PFSK-1 (cell line): ENCODE data around the gene TASP1.

Experiments
- POLR2AphosphoS5 ChIP-seq: IDR thresholded peaks from 2 replicates; pipeline ENCODE4 v1.6.1; 2012; ENCODE audit warnings: low read depth, mild to moderate bottlenecking, control low read depth, low read length, moderate library complexity
- SIN3A ChIP-seq: IDR thresholded peaks from 2 replicates; pipeline ENCODE4 v1.6.1; 2012; ENCODE audit warnings: mild to moderate bottlenecking, low read length, moderate library complexity, borderline replicate concordance; ENCODE audit not compliant: insufficient read depth
- TAF1 ChIP-seq: IDR thresholded peaks from 2 replicates; pipeline ENCODE4 v1.6.1; 2012; ENCODE audit warnings: low read length, control low read depth, borderline replicate concordance; ENCODE audit not compliant: insufficient read depth
- TF ChIP-seq, protein P1 (sequence below), 2 experiments: IDR thresholded peaks; 2 replicates each; pipeline versions ENCODE4 v1.6.1 to v1.8.0; 2011 to 2012; ENCODE audit warnings: low read depth in 2 of 2, low read length in 2 of 2, control low read depth in 1 of 2, inconsistent platforms in 1 of 2, mild to moderate bottlenecking in 1 of 2, moderate library complexity in 1 of 2; ENCODE audit not compliant: insufficient read depth in 1 of 2

DNA sequence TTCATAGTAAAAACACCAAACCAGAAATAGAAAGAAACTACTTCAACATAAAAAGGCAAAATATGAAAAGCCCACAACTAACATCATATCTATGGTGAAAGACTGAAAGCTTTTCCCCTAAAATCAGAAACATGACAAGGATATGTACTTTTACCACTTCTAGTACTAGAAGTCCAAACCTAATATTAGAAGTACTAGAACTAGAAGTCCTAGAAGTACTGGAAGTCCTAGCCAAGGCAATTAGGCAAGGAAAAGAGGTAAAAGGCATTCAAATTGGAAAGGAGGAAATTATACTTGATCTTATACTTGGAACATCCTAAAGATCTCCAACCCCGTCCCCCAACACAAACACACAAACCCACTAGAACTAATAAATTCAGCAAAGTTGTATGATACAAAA is 74.9 kb downstream of the TASP1 start:
- TF ChIP-seq TAF1 (no peak), SIN3A (no peak), POLR2AphosphoS5 (no peak)
- TF ChIP-seq, protein P1, sequence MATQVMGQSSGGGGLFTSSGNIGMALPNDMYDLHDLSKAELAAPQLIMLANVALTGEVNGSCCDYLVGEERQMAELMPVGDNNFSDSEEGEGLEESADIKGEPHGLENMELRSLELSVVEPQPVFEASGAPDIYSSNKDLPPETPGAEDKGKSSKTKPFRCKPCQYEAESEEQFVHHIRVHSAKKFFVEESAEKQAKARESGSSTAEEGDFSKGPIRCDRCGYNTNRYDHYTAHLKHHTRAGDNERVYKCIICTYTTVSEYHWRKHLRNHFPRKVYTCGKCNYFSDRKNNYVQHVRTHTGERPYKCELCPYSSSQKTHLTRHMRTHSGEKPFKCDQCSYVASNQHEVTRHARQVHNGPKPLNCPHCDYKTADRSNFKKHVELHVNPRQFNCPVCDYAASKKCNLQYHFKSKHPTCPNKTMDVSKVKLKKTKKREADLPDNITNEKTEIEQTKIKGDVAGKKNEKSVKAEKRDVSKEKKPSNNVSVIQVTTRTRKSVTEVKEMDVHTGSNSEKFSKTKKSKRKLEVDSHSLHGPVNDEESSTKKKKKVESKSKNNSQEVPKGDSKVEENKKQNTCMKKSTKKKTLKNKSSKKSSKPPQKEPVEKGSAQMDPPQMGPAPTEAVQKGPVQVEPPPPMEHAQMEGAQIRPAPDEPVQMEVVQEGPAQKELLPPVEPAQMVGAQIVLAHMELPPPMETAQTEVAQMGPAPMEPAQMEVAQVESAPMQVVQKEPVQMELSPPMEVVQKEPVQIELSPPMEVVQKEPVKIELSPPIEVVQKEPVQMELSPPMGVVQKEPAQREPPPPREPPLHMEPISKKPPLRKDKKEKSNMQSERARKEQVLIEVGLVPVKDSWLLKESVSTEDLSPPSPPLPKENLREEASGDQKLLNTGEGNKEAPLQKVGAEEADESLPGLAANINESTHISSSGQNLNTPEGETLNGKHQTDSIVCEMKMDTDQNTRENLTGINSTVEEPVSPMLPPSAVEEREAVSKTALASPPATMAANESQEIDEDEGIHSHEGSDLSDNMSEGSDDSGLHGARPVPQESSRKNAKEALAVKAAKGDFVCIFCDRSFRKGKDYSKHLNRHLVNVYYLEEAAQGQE (IDR thresholded peaks at IDR 0.05; ENCODE audit: insufficient read depth in 1 of 2, low read depth in 2 of 2, low read length in 2 of 2), result no peak
